Limb (tissue), 2 donors: ENCODE results near the gene MST1.

Source experiments
- DNase-seq, 2 donors: peaks; one replicate each; pipeline ENCODE4 v3.0.0-alpha.2; 2016; ENCODE audit errors: extremely low spot score in 2 of 2

Gene MST1

DNA sequence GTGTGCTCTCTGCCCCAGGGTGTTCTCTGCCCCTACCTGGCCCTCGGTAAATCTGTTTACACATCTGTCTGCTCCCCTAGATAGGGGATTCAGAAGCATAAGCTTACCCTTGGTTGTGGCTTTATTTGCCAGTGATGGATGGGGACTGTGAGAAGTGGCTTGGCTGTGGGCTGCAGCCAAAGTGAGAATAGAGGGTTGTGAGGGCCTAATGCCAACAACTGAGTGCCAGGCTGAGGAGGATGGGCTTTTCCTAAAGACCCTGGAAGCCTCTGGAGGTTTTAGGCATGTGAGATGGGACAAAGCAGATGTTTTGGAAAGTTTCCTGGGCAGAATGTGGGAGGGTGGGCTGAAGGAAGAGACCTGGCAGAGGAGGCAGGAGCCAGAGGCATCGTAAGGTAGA, 30.6 kb downstream of the MST1 start:
- DNase-seq, result no peak

DNA sequence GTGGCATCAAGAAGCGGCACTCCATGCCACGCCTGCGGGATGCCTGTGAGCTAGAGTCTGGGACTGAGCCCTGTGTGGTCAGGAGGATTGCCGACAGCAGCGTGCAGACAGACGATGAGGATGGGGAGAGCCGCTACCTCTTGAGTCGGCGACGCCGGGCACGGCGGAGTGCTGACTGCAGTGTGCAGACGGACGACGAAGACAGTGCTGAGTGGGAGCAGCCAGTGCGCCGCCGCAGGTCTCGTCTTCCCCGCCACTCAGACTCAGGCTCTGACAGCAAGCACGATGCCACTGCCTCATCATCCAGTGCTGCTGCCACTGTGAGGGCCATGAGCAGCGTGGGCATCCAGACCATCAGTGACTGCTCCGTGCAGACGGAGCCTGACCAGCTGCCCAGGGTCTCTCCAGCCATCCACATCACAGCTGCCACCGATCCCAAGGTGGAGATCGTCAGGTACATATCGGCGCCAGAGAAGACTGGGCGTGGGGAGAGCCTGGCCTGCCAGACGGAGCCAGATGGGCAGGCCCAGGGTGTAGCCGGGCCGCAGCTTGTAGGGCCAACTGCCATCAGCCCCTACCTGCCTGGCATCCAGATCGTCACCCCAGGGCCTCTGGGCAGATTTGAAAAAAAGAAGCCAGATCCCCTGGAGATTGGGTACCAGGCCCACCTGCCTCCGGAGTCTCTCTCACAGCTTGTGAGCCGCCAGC, 31.9 kb downstream of the MST1 start:
- no peak for DNase-seq

DNA sequence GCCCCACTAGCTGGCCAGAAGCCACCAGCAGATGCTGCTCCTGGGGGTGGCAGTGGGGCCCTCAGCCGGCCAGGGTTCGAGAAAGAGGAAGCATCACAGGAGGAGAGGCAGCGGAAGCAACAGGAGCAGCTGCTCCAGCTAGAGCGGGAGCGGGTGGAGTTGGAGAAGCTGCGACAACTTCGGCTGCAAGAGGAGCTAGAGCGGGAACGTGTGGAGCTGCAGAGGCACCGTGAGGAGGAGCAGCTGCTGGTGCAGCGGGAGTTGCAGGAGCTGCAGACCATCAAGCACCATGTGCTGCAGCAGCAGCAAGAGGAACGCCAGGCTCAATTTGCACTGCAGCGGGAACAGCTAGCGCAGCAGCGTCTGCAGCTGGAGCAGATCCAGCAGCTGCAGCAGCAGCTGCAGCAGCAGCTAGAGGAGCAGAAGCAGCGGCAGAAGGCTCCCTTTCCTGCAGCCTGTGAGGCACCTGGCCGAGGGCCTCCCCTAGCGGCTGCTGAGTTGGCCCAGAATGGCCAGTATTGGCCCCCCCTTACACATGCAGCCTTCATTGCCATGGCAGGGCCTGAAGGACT, 32.6 kb downstream of the MST1 start:
- peak in 1 of 2 donors; percentile 53 for DNase-seq

DNA sequence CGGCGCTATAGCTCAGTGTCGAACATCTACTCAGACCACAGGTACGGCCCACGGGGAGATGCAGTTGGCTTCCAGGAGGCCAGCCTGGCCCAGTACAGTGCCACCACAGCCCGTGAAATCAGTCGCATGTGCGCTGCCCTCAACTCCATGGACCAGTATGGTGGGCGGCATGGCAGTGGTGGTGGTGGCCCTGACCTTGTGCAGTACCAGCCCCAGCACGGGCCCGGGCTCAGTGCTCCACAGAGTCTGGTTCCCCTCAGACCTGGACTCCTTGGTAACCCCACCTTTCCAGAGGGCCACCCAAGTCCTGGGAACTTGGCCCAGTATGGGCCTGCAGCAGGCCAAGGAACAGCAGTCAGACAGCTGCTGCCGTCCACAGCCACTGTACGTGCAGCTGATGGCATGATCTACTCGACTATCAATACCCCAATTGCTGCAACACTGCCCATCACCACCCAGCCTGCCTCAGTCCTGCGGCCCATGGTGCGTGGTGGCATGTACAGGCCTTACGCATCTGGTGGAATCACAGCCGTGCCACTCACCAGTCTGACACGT, 33.5 kb downstream of the MST1 start:
- no peak for DNase-seq

DNA sequence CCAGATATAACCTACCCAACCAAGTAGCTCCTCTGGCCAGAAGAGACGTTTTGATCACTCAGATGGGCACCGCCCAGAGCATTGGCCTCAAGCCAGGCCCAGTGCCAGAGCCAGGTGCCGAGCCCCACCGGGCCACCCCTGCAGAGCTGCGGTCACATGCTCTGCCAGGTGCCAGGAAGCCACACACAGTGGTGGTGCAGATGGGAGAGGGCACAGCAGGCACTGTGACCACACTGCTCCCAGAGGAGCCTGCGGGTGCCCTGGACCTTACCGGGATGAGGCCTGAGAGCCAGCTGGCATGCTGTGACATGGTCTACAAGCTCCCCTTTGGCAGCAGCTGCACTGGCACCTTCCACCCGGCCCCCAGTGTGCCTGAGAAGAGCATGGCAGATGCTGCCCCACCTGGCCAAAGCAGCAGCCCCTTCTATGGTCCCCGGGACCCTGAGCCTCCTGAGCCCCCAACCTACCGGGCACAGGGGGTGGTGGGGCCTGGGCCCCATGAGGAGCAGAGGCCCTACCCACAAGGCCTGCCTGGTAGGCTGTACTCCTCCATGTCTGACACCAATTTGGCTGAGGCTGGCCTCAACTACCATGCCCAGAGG, 34.2 kb downstream of the MST1 start:
- DNase-seq, result no peak

DNA sequence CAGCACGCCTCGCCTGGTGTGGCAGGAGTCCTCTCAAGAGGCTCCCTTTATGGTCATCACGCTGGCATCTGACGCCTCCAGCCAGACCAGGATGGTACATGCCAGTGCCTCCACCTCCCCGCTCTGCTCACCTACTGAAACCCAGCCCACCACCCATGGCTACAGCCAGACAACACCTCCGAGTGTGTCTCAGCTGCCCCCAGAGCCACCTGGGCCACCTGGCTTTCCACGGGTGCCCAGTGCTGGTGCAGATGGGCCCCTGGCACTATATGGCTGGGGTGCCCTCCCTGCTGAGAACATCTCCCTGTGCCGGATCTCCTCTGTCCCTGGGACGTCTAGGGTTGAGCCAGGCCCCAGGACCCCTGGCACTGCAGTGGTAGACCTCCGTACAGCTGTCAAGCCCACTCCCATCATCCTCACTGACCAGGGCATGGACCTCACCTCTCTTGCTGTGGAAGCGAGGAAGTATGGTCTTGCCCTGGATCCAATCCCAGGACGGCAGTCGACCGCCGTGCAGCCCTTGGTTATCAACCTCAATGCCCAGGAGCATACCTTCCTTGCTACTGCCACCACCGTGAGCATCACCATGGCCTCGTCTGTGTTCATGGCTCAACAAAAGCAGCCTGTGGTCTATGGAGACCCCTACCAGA, 35.0 kb downstream of the MST1 start:
- no peak for DNase-seq

DNA sequence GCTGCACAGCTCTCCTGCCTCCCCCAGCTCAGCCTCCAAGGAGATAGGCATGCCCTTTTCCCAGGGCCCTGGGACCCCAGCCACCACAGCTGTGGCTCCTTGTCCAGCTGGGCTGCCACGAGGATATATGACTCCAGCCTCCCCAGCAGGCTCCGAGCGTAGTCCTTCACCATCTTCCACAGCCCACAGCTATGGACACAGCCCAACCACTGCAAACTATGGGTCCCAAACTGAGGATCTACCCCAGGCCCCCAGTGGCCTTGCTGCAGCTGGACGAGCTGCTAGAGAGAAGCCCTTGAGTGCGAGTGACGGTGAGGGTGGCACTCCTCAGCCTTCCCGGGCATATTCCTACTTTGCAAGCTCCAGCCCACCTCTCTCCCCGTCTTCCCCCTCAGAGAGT, 35.7 kb downstream of the MST1 start:
- no peak for DNase-seq

DNA sequence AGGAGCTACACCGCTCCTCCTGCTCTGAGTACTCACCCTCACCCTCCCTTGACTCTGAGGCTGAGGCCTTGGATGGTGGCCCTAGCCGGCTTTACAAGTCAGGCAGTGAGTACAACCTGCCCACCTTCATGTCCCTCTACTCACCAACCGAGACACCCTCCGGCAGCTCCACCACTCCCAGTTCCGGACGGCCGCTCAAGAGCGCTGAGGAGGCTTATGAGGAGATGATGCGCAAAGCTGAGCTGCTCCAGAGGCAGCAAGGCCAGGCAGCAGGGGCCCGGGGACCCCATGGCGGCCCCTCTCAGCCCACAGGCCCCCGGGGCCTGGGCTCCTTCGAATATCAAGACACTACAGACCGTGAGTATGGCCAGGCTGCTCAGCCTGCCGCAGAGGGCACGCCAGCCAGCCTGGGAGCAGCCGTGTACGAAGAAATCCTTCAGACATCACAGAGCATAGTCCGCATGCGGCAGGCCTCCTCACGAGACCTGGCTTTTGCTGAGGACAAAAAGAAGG, 36.3 kb downstream of the MST1 start:
- no peak for DNase-seq

DNA sequence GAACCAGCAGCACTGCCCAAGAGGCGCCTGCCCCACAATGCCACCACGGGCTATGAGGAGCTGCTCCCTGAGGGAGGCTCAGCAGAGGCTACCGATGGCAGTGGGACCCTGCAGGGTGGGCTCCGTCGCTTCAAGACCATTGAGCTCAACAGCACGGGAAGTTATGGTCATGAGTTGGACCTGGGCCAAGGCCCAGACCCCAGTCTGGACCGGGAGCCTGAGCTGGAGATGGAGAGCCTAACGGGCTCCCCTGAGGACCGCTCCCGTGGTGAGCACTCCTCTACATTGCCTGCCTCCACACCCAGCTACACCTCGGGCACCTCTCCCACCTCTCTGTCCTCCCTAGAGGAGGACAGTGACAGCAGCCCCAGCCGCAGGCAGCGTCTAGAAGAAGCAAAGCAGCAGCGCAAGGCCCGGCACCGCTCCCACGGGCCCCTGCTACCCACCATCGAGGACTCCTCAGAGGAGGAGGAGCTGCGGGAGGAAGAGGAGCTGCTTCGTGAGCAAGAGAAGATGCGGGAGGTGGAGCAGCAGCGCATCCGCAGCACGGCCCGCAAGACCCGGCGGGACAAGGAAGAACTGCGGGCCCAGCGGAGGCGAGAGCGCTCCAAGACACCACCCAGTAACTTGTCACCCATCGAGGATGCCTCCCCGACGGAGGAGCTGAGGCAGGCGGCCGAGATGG, 36.9 kb downstream of the MST1 start:
- DNase-seq, result no peak

DNA sequence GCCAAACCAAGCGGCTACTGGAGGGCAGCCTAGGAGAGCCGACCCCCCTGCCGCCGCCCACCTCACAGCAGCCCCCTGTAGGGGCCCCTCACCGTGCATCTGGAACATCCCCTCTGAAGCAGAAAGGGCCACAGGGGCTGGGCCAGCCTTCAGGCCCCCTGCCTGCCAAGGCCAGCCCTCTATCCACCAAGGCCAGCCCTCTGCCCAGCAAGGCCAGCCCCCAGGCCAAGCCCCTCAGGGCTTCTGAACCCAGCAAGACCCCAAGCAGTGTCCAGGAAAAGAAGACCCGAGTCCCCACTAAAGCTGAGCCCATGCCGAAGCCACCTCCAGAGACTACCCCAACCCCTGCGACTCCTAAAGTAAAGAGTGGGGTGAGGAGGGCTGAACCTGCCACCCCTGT, 38.6 kb downstream of the MST1 start:
- DNase-seq, result peak in 1 of 2 donors; percentile 56

DNA sequence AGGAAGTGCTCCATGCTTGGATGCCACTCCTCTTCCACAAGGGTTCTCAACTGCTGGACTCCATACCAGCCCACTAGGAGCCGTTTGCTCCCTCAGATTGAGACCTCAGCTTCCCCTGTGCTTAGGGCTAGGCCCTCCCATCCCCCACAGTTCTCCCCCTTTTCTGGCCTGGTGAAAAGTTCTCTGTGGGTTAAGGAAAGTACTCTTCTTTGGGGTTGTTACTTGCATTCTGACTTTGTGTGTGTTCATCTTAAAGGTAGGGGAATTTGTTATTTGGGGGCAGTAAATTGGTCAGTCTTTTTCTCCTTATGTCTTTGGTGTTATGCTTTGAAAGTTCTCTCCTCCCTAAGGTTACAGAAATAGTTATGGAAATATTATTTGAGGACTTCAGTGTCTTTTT, 39.1 kb downstream of the MST1 start:
- DNase-seq, result no peak

DNA sequence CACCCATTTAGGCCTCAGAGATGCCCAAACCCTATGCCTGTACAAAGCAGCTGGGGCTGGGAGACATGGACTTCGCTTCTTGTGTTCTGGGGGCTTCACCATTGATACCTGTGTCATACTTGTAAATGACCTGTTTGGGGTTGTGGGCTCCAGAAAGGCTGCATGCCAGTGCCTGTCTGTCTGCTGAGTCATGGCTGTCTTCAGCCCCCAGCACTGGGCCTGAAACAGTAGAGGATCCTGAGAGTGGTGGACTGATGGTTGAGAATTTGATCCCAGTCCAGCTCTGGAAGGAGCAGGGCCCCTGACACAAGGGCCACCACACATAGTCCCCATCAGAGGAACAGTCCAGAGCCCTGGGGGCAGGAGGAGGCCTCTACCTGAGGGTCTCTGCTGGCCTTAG, 39.7 kb downstream of the MST1 start:
- no peak for DNase-seq

DNA sequence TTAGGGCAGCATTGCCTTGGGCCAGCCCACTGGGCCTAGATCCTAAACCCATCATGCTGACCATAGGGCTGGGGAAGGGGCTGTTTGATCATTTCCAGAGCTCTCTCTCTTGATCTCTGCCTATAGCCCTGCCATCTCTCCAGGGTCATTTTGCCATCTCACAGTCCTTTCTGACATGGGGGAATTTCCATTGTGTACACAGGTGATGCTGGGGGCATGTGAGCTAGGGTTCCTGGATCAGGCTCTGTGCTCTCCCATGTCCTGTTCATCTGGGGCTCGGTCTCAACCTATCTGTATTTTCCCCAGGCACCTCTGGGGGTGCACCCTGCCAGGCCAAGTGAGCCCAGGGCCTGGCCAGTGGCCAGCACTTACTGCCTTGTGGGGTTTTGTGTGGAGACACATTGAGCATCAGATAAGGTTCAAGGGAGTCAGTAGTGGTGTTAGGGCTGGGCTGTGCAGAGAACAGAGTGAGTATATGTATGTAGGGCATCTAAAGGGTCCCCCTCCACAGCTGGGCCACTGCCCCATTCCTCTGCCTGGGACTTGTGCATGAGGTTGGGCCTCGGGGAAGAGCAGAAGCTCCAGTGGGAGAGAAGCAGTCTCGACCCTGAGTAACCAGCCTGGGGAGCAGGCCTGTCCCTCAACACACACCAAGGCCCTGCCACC, 40.8 kb downstream of the MST1 start:
- no peak for DNase-seq

DNA sequence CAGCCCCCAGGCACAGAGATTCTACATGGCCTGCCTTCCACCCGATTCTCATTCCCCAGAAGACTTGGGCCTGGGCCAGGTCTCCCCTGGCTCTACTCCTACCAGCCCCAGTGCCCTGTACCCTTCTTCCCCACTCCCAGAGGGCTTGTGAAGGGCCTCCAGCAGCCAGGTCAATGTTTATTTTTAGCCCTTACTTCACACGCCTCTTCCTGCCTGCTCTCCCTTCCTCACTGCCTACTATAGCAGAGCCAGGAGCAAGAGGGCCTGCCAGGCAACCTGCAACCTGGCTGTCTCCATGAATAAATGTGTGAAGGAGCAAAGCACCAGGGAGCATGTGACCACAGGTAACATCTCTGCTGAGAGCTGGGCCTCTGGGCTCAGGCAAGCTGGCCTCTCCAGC, 41.5 kb downstream of the MST1 start:
- no peak for DNase-seq

DNA sequence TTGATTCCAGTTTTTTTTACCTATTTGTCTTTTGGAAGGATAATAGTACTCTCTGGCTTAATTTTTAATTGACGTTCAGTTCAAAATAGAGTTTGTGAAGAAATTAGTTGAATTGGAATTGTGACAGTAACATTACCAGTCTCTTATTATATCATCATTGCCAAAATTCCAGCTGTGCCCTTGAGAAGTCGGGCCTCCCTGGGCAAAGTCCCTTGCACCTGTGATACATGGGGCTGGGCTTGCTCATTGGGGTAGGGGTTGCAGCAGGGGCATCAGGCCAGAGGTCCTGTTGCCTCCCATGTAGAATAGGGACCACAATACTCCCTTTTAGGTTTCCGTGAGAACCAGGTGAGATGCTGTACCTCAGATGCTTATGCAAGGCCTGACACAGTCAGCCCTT, 43.0 kb downstream of the MST1 start:
- no peak for DNase-seq

DNA sequence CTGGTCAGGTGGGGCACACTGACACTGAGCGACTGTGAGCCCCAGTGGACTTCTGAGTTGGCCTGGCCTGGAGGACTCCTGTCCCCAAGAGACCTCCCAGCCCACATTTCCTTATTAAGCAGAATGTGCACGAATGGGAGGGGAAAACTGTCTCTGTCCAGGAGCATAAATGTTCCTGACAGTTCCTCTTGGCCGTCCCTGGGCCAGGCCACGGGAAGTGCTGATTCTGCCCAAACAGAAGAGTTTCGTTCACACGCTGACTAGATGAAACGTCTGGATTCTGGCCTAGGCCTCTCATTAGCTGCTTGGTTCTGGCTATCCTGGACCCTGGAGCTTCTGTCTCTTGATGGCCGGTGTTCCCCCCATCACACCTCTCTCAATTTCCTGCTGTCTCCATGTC, 44.6 kb downstream of the MST1 start:
- no peak for DNase-seq

DNA sequence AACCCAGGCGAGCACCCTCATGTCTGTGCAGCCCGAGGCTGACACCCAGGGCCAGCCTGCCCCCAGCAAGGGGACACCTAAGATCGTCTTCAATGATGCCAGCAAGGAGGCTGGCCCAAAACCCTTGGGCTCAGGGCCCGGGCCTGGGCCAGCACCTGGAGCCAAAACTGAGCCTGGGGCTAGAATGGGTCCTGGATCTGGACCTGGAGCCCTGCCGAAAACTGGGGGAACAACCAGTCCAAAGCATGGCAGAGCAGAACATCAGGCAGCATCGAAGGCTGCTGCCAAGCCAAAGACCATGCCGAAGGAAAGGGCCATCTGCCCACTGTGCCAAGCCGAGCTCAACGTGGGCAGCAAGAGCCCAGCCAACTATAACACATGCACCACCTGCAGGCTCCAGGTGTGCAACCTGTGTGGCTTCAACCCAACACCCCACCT, 46.5 kb downstream of the MST1 start:
- no peak for DNase-seq

DNA sequence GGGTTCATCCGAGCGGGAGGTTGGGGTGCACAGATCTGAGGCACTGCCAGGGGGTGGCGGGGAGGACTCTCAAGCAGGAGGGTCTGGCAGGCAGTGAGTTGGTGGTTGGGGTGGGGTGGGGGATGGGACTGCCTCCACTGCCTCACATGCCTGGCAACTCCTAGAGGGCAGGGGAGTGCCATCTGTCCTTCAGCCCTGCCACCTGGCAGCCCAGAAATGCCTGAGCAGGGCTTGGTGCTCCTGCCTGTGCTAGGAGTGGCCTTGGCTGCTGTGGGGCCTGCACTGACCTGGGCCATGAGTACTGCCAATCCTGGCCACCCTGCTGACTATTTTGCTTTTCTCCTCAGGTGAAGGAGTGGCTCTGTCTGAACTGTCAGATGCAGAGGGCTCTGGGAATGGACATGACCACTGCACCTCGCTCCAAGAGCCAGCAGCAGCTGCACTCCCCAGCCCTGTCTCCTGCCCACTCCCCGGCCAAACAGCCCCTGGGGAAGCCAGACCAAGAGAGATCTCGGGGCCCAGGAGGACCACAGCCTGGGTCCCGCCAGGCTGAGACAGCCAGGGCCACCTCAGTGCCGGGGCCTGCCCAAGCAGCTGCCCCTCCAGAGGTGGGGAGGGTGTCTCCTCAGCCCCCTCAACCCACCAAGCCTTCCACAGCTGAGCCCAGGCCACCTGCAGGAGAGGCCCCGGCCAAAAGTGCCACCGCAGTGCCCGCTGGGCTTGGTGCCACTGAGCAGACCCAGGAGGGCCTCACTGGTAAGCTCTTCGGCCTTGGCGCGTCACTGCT, 47.2 kb downstream of the MST1 start:
- DNase-seq, result no peak

DNA sequence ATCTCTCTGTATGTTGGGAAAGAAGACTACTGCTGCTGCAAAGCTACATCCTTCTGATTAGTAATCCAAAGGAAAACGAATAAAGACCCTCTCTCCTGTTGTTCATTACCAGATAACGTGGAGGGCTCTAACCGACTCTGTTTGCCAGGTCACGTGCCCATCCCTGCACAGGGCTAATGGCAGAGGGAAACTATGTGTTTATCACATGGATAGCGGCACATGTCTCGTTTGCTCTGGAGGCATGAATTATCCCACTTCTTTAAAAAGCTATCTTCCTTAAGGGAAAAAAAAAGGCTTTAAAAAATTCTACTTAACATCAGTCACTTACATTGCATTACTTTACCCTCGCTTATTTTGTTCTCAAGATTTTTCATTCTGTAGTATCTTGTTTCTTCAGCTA, 48.0 kb downstream of the MST1 start:
- DNase-seq, result no peak

DNA sequence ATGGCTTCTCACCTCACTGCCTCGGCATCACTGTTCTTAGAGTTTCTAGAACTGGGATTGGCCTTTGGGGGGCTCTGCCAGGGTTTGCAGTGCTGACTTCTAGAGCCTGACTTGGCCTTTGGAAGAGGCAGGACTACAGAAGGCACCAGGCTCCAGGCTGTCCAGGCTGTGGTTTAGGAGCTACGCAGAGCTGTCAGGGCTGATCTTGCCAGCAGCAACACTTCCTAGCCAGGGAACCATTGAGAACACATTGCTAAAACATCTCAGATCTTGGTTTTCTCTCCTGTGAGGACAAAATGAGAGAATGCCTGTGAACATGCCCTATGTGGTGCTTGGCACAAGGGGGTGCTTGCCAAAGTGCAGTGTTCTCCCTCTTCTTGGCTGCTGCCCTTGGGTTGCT, 49.7 kb downstream of the MST1 start:
- no peak for DNase-seq
